GM10847 (cell line): Measurements from ENCODE around the gene COASY.

Source experiments
- POLR2A ChIP-seq: IDR thresholded peaks from 2 replicates; pipeline ENCODE4 v1.6.1; 2011; ENCODE audit not compliant: insufficient read length; ENCODE audit errors: extremely low read depth

Gene COASY

DNA sequence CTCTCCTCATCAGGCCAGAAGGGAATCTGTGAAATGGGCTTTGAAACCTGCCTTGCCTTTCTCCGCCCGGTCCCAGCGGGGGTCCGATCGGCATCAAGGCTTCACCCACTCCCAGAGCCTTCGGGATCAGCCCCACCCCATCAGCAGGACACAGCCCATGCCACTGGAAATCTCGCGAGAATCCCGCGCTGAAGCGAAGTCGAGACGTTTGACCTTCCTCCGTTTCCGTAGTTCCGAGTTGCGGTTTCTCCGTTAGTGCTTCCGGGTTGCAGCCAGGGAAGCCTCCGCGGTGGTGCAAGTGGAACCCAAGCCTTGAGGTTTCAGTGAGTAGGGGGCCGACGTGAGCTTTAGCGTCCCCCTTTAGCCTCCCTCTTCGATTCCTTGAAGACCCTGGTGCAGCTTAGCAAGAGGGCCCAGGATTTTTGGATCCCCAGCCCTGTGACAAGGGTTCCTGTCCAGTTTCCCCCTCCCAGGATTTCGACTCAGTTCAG, at the start of gene COASY:
Gene COASY (plus strand): TSS at position 252 of the 491 bp plus-strand sequence. CDS start 475 bp downstream, outside the sequence.
- peak; percentile 74 for TF ChIP-seq POLR2A

DNA sequence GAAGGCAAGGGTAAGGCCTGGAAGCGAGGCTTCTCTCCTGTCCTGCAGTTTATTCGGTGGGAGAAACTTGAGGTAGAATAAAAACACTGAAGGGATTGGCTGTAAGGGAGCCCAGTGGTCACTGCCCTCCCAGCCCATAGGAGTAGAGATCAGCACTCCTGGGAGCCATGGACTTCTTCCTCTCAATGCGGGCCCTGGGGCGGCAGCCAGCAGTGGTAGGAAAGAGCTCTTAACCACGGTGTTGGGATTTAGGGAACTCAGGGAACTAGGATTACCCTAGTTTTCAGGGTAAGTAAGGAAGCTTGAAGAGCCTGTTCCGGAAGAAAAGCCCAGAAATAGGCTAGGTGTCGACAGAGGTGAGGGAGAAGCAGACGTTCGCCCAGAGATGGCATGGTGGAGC, 49.7 kb upstream of the COASY start:
- no peak for TF ChIP-seq POLR2A

DNA sequence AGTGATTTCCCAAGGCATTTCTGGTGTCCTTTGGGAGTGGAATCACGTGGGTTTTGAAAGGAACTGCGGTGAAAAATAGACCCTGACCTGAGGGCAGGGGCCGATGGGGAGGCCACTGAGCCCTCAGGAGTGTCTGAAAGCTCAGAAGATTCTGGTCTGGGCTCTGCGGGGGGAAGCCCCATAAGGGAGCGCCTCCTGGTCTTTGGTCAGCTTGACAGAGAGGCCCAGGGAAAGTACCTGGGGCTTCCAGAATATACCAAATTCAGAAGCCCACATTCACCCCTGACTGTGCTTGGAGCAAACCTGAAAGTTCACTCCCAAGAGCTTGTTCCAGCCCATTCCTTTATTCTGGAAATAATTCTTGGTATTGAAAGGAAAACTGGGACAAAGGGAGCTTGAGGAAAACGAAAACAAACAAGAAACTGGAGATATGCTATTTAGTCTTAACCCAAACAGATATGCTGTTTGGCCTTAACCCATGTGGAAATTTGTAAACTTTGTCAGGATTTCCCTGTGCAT, 49.2 kb upstream of the COASY start:
- TF ChIP-seq POLR2A, result no peak

DNA sequence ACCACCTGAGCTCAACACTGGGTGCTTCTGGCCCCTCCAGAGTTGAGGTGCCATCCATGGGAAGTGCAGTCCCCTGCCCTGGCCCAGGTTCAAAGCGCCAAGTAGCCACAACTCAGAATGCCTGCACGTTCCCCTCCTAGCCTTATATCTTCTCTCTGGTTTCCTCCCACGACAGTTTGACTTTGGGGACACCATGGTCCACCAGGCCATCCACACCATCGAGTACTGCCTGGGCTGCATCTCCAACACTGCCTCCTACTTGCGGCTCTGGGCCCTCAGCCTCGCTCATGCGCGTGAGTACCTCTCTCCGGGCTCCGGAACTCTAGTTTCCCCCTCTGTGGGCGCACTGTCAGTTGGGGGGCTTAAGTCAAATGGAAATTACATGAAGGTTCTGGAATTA, 48.3 kb upstream of the COASY start:
- no peak for TF ChIP-seq POLR2A

DNA sequence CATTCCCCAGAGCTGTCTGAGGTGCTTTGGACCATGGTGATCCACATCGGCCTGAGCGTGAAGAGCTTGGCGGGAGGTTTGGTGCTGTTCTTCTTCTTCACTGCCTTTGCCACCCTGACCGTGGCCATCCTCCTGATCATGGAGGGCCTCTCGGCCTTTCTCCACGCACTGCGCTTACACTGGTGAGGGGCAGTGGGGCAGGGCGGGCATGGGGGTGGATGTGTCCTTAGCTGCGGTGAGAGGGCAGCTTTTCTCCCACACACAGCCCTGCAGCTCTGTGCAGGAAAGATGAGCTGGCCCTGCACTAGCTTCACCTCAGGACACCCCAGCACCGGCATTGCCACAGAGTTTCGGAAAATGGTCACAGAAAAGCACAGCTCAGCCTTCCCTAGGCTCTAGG, 47.7 kb upstream of the COASY start:
- no peak for TF ChIP-seq POLR2A

DNA sequence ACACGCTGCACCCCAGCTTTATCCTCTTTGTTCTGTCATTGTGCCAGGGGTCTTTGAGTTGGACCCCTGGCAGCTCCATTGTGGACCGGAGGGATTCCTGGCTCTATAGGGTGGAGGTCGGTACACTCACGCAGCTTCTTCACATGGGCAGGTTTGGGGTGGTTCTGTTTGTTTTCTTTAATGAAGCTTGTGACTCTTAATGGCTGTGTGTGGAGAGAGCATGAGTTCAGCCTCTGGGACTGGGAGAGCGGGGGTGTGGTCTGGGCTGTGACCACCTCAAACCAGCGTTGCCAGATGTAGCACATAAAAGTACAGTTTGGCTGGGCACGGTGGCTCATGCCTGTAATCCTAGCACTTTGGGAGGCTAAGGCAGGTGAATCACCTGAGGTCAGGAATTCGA, 47.1 kb upstream of the COASY start:
- TF ChIP-seq POLR2A, result no peak

DNA sequence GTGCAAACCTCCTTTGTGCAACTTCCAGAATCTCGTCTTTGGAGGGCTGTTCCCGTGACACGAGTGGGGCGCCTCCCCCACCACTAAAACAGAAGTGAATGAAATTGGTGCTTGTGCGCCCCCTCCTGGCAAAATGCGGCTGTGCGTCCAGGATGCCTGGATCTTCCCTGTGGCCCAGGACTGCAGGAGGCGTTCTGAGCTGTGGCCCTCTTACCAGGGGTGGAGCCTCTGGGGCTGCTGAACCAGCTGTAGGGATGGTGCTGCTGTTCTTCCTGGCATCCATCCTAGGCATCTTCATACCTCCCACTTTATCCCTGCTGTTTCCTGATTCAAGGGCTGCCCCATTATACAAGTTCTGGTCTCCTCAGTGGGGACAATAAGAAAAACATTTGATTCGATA, 44.4 kb upstream of the COASY start:
- TF ChIP-seq POLR2A, result no peak

DNA sequence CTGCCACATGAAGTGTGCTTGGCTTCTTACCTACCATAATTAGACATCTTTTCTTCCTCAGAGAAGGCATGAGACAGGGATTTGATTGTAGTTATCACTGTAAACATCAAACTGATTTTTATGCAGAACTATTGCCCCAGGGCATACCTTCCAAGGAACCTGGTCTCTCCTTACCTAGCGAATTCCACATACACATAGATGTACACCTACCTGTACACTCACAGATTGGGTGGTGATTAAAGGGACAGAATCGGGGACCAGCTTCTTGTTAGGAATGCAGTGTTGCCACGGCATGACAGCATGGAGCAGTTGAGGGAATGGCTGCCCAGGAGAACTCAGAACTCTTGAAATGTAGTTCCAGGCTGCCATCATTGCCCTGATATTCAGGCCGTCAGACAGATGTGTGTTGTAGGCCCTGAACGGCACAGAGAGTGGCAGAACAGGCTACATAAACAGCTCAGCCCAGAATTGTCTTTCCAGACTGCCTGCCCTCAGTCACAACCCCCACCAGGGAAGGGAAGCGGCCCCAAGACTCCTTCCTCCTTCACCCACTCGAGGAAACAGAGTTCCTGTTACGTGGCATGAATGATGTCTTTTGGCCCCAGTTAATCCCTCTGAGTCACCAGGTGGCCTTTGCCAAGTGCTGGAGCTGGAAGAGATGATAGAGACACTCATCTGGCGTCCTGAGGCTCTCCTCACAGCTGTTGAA, 43.7 kb upstream of the COASY start:
- TF ChIP-seq POLR2A, result no peak

DNA sequence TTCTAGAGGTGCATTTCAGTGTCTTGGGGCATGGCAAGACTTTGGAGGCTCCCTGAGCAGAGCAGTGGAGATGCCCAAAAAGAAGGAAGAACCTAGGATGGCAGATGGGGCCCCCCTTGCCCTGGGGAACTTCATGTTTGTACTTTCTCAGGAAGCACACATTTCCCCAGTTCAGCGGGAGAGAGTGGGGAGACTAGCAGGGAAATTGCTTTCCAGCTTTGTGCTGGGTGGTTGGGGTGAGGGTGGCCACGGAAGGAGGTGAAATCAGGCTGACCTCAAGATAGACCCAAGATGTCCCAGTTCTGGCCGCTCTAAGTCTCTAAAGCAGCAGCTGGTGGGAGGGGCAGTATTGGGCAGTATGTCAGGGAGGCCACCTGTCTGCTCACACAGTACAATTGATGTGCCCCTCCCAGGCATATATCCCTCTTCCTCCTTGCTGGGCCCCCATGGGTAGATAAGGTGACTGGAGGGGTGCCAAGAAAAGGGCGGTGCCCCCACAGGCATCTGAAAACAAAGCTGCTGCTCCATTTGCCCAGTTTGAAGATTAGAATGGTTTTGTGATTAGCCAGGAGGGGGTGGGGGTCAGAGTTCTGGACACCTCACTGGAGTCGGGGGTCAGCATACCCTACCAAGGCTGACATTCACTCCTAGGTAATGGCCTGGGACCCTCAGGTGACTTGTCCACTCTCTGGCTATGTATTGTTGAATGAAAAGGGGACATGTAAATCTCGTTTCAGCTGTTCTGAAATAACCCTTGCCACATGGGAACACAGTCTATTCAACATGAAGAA, 43.0 kb upstream of the COASY start:
- TF ChIP-seq POLR2A, result no peak

DNA sequence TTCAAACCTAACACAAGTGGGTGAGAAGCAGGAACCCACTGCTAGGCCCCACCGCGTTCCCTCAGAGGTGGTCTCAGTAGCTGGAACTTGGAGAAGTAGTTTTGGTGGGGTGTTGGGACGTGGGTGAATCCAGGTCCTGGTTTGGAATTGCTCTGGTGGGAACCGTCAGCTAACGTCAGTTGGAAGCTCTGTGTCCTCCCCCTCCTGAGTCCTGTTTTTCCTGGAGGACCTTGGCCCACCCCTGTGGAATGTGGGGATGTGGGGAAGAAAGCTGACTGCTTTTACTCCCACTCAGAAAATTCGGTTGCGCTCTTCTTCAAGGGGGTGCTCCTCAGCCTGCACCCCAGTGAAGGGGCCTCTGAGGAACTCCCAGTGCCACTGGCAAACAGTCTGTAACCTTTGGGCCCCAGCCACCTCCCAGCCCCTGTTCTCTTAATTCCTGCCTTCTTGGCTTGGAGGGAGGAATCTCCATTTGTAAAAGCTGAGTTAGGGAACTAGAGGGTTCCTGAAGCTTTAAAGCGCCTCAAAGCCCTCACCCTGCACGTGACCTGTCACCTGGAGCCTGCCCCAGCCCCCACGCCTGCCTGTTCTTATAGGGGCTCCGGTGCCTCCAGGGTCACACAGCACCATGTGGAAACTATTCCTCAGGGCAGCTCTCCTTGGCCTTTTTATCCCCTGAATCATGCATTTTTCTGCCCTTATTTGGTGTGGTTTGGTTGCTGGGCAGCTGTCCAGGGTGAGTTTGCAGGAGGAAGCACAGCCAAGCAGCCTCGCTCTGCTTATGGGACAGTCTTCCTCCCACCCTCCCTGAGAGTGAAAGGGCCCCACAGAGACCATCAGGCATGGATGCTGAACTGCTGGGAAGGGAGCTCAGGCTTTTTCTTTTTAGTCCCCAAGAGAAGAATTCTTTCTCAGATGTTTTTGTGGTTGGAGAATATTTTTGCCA, 42.1 kb upstream of the COASY start:
- TF ChIP-seq POLR2A, result no peak

DNA sequence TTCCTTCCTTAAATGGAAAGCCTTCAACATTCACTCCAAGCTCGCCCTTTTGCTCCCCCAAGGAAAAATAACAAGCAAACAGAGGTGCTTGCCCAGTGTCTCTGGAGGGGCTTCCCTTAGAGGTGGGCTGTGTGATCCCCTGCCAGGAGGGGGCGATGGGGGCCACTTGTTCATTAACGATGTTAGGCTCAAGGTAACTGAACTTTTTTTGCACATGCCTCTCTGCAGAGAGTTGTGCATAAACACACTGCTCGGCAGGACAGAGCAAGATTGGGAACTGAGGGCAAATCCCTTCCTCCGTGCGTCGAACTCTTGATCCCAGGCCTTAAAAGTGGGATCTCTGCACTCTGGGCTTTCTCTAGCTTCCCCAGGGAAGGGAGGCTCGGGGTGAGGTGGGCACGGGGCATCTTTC, 41.4 kb upstream of the COASY start:
- TF ChIP-seq POLR2A, result no peak

DNA sequence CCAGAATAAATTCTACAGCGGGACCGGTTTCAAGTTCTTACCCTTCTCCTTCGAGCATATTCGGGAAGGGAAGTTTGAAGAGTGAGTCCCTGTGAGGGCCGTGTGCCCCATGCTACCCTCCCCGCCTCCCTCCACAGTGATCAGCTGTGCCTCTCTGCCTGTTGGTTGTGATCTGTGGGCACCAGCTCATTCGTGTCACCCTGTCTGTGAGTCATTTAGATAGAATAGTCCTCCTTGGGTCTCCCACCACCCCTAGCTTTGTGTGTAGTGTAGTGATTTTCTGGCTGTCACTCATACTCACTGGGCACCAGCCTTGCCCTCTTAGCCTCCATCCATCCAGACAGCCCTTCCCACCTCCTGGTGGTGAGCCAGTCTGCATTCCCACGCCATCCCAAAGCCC, 40.9 kb upstream of the COASY start:
- no peak for TF ChIP-seq POLR2A

DNA sequence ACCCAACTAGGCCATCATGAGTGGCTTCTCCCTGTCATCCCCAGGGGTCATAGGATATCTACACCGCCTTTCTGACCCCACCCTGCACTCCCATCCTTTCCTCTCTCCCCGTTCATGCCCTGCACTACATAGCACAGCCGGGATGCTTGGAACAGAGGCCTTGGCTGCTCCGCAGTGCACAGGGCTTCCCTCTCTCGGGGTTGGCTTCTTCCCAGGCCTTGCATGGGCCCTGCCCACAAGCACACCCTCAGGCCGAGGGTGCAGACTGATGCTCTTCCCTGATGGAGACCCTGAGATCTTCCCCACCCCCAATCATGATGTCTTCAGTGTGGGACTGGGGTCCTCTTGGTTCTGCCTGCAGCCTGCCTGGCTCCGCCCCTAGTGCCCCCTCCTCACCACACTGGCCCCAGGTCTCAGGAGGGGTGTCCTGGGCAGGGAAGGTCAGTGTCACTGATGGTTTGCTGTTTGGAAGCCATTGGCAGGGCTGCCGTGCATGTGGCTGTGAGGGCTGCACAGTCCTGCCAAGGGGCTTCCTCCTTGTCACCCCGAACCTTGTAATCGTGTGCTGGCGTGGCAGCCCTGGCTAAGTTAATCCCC, 40.2 kb upstream of the COASY start:
- no peak for TF ChIP-seq POLR2A

DNA sequence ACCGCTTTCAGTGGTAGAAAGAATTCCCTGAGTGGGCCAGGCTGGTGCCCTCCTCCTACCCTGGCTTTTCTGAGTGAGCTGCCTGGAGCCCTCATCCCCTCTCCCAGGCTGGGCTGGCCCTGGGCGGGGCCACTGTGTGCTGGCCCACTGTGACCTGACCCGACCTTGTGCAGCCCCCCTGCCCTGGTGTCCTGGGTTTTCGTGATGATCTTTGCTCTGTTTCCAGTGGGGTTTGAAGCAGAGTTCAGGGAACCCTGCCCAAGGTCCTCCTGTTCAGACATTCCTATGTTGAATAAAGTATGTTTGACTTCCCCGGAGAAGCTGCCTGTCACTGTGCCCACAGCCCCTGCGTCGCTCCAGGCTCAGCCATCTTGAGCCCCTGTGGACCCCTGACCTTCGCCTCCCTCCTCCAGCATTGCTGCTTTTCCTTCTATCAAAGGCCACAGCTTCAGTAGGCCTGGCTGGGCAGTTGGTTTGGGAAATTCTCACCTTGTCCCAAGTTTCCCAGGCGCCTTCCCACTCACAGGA, 39.6 kb upstream of the COASY start:
- TF ChIP-seq POLR2A, result no peak

DNA sequence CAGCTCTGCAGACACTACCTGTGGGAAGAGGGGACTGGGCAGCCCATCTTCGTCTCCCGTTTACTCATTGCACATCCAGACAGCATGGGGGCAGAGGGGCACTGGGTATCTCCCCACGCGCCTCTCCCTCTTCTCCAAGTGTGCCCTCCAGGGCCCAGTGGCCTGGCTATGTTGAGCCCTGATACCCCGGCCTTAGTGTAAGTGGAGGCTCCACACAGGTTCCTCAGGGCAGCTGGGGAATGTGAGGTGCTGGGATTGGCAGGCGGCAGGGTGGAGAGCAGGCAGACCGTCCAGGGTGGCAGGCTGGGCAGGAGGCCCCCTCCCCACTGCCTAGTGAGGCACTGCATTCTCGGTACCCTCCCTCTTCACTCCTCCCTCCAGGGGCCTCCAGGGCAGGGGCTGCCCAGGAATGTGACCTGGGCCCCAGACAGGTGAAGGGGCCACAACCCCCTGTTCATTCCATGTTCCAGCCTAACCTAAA, 39.1 kb upstream of the COASY start:
- TF ChIP-seq POLR2A, result no peak

DNA sequence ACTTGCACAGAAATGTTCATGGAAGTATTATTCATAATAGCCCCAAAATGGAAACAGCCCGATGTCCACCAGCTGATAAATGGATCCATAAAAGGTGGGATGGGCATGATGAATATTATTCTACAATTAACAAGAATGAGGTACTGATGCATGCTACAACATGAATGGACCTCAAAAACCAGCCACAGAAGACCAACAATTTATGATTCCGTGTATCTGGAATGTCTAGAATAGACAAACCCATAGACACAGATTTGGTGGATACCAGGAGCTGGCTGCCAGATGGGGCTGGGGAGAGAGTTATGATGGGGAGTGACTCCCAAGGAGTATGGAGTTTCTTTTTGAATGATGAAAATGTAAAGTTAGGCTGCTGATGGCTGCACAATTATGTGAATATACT, 36.7 kb upstream of the COASY start:
- TF ChIP-seq POLR2A, result no peak
